ENCODE measurements around the gene SYDE2.

The SYDE2 gene

GRCh38 chr1:85201340-85202091 is 700 bp upstream of the SYDE2 start:
- TF ChIP-seq CTCF (IDR thresholded peaks at IDR 0.05; ENCODE audit: low read depth, low read length) (no peak), EZH2phosphoT487 (IDR thresholded peaks at IDR 0.05; ENCODE audit: low read depth) (no peak)
- peak overlapping the region; percentile 87 for H2AFZ ChIP-seq (ENCODE audit: low read depth, low read length)
- H3K4me1 ChIP-seq (ENCODE audit: low read length) = peaks cover 17% of the 10 kb centered on the region
- peak overlapping the region; percentile 73 for H3K27ac ChIP-seq (ENCODE audit: low read length)
- no peaks in the 10 kb centered on the region for H4K20me1 ChIP-seq (ENCODE audit: insufficient read depth, low read length)
- peak overlapping the region; percentile 85 for H3K9ac ChIP-seq (ENCODE audit: low read length)
- no peaks in the 10 kb centered on the region for H3K9me3 ChIP-seq (ENCODE audit: insufficient read depth, low read length)
- peaks cover 15% of the 10 kb centered on the region for H3K79me2 ChIP-seq (ENCODE audit: low read length)
- no peaks in the 10 kb centered on the region for H3K36me3 ChIP-seq (replicated peaks; ENCODE audit: low read depth, low read length)
- H3K4me3 ChIP-seq (ENCODE audit: low read length) = peak overlapping the region; percentile 89
- H3K27me3 ChIP-seq (ENCODE audit: low read depth, low read length) = no peaks in the 10 kb centered on the region
- peak overlapping the region; percentile 79 for H3K4me2 ChIP-seq (ENCODE audit: low read length)

GRCh38 chr1:85199667-85200462 is 951 bp downstream of the SYDE2 start:
- peaks cover 20% of the 10 kb centered on the region for H3K79me2 ChIP-seq (ENCODE audit: low read length)
- H3K27me3 ChIP-seq (ENCODE audit: low read depth, low read length) = no peaks in the 10 kb centered on the region
- no peak for TF ChIP-seq EZH2phosphoT487 (IDR thresholded peaks at IDR 0.05; ENCODE audit: low read depth)
- TF ChIP-seq CTCF (IDR thresholded peaks at IDR 0.05; ENCODE audit: low read depth, low read length) = no peak
- H3K27ac ChIP-seq (ENCODE audit: low read length) = no peak overlapping the region
- H3K9ac ChIP-seq (ENCODE audit: low read length) = peak overlapping the region; percentile 85
- H3K4me3 ChIP-seq (ENCODE audit: low read length) = peak overlapping the region; percentile 89
- no peaks in the 10 kb centered on the region for H3K36me3 ChIP-seq (replicated peaks; ENCODE audit: low read depth, low read length)
- peak overlapping the region; percentile 95 for H3K4me2 ChIP-seq (ENCODE audit: low read length)
- no peaks in the 10 kb centered on the region for H3K9me3 ChIP-seq (ENCODE audit: insufficient read depth, low read length)
- peak overlapping the region; percentile 58; the same call in 1 of the 2 replicates for H2AFZ ChIP-seq (ENCODE audit: low read depth, low read length)
- peaks cover 31% of the 10 kb centered on the region for H3K4me1 ChIP-seq (ENCODE audit: low read length)
- no peaks in the 10 kb centered on the region for H4K20me1 ChIP-seq (ENCODE audit: insufficient read depth, low read length)

- H4K20me1 ChIP-seq (ENCODE audit: insufficient read depth, low read length) = no peaks in the 10 kb centered on the region
- H3K79me2 ChIP-seq (ENCODE audit: low read length) = peaks cover 20% of the 10 kb centered on the region
- no peaks in the 10 kb centered on the region for H3K36me3 ChIP-seq (replicated peaks; ENCODE audit: low read depth, low read length)
- no peak overlapping the region for H2AFZ ChIP-seq (ENCODE audit: low read depth, low read length)
- H3K4me1 ChIP-seq (ENCODE audit: low read length) = peaks cover 31% of the 10 kb centered on the region
- H3K27ac ChIP-seq (ENCODE audit: low read length) = no peak overlapping the region
- peak overlapping the region; percentile 89 for H3K4me3 ChIP-seq (ENCODE audit: low read length)
- H3K27me3 ChIP-seq (ENCODE audit: low read depth, low read length) = no peaks in the 10 kb centered on the region
- no peaks in the 10 kb centered on the region for H3K9me3 ChIP-seq (ENCODE audit: insufficient read depth, low read length)
- TF ChIP-seq EZH2phosphoT487 (IDR thresholded peaks at IDR 0.05; ENCODE audit: low read depth) = no peak
- no peak for TF ChIP-seq CTCF (IDR thresholded peaks at IDR 0.05; ENCODE audit: low read depth, low read length)
- peak overlapping the region; percentile 95 for H3K4me2 ChIP-seq (ENCODE audit: low read length)
- peak overlapping the region; percentile 11; the same call in 1 of the 2 replicates for H3K9ac ChIP-seq (ENCODE audit: low read length)
These were observed 2.0 kb downstream of the SYDE2 start for GRCh38 chr1:85198864-85199263.

- H2AFZ ChIP-seq (ENCODE audit: low read depth, low read length) = no peak overlapping the region
- peaks cover 32% of the 10 kb centered on the region for H3K4me1 ChIP-seq (ENCODE audit: low read length)
- TF ChIP-seq EZH2phosphoT487 (IDR thresholded peaks at IDR 0.05; ENCODE audit: low read depth) = no peak
- H3K27me3 ChIP-seq (ENCODE audit: low read depth, low read length) = no peaks in the 10 kb centered on the region
- H3K4me3 ChIP-seq (ENCODE audit: low read length) = no peak overlapping the region
- peaks cover 29% of the 10 kb centered on the region for H3K79me2 ChIP-seq (ENCODE audit: low read length)
- no peak overlapping the region for H3K9ac ChIP-seq (ENCODE audit: low read length)
- no peaks in the 10 kb centered on the region for H3K9me3 ChIP-seq (ENCODE audit: insufficient read depth, low read length)
- H3K27ac ChIP-seq (ENCODE audit: low read length) = no peak overlapping the region
- H3K4me2 ChIP-seq (ENCODE audit: low read length) = peak overlapping the region; percentile 71
- H3K36me3 ChIP-seq (replicated peaks; ENCODE audit: low read depth, low read length) = no peaks in the 10 kb centered on the region
- H4K20me1 ChIP-seq (ENCODE audit: insufficient read depth, low read length) = no peaks in the 10 kb centered on the region
These were observed 4.5 kb downstream of the SYDE2 start for GRCh38 chr1:85196358-85196757.
